ENCODE measurements around the gene NFKB2.

Gene NFKB2

DNA sequence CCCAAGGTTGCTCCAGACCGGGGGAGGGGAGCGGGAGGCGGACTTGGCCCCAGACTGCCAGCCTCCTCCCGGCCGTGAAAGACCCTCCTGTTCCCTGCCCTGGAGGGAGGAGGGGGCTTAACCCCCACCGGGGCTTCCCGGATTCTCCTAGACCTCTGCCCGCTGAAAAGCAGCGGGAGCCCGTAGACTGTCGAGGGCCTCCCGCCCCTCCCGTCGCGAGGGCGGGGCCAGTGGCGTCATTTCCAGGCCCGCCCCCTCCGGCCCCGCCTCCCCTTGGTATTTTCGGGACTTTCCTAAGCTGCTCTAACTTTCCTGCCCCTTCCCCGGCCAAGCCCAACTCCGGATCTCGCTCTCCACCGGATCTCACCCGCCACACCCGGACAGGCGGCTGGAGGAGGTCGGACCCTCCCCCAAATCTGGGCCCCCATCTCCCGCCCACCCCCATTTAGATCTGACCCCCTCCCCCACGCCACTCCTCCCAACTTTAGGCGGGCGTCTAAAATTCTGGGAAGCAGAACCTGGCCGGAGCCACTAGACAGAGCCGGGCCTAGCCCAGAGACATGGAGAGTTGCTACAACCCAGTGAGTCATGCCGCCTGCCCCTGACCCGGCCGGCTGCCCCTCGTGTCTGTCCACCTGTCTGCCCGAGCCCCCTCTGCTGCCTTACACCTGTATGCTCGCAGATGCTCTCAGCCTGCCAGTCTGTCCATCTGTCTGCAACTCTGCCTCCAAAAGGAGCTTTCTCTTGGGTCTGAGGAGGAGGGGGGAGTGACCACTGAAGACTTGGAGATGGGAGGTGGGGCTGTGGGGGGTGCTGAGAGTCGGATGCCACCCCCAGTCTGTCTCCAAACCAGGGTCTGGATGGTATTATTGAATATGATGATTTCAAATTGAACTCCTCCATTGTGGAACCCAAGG, at the start of gene NFKB2:
NFKB2 (plus strand) TSS at position 306 of the 917 bp plus-strand sequence; CDS start at position 561, 255 bp downstream.
- DNase-seq = peak; percentile 87

DNA sequence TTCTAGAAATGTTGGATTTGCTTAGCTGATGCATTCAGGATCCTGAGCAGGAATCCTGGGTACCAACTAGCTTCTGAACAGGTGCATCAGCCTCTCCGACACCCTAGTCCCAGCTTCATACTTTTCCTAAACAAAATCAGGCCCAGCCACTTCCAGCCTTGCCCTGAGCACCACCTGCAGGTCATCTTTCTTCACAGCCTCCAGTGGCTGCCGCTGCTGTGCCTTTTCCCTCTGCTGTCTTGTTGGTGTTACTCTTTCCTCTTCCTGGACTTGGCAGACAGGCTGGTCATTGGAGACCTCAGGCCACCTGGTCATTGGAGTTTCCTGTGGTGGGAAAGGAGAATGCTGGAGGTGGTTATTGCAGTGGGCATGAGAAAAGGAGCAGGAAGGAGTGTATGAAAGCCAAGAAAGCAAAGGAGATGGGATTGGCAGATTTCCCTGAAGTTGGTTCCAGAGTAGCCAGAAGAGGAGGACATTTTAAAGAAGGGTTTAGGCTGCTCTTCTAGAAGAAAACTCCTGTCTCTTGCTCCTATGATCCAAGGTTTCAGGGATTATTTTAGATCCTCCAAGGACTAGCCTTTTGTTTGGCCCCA, 48.2 kb upstream of the NFKB2 start:
- peak; percentile 68 for DNase-seq

DNA sequence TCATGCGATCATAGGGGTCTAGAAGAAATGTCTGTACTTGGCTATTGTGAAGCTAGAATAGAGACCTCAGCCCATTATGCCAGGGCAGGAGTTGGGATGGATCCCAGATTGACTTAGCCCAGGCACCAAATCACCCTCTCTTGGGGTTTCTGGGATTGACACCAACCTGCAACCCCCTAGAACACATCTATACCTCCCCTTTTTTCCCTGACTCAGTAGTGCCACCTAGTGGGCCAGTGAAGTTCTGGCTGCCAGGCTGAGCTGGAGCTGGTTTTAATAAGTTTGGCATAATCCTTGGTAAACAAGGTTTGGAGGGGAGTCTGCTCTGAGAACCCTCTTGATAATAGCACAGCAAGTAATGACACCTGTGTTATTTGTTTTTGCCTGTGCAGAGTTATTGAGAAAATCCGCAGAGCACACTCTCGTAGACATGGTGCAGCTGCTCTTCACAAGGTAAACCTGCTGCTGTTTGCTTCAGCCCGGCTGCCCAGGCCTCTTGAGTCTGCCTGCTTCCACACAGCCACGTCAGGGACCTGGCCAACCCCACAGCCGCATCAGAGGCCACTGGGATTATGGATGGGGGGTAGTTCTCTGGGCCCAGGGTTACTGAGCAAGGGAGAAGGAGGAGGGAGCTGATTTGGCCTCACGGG, 43.3 kb upstream of the NFKB2 start:
- DNase-seq = peak; percentile 17

DNA sequence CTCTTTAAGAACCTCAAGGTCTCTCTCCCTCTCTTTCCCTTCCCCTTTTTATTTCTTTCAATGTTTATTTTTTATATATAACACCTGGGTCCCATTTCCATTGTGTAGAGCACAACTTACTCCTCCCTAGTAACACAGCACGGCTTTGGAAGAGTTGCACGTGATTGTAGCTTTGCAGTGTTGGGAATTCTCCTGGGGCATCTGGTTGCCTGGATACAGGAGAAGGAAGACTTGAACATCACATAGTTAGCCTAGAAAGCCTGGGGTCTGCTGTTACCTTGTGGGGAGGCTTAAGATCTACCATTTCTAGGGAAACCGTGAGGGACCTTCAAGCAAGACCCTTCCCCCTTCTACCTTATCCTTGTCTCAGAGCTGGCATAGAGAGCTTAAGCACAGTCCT, 41.1 kb upstream of the NFKB2 start:
- DNase-seq = no peak

DNA sequence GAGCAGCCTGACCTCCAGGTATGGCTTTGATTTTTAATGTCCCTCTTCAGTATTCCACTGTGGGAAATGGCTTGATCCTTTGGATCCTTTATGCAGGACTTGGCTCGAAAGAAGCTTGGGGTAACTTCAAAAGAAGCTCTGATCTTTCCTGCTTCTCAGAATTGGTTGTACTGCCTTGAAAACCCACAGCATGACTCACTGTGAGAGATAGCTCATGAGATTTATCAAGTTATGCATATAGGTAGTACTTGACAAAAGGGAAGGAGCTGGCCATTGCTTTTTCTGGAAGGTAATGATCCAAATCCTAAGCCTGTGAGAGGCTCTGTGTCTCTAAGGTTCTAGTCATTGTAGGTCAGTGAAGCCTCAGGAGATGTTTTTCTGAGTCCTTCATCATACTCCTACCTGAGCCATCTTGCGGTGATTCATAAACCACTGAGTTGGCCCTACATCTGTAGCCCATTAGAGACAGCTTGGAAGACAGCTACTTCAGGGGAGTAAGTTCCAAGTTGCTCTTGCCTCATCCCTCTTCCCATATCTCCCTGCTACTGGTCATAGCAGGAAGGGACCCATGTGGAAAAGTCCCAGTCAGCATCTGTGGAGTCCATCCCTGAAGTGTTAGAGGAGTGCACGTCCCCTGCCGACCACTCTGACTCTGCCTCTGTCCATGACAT, 36.7 kb upstream of the NFKB2 start:
- DNase-seq = no peak

DNA sequence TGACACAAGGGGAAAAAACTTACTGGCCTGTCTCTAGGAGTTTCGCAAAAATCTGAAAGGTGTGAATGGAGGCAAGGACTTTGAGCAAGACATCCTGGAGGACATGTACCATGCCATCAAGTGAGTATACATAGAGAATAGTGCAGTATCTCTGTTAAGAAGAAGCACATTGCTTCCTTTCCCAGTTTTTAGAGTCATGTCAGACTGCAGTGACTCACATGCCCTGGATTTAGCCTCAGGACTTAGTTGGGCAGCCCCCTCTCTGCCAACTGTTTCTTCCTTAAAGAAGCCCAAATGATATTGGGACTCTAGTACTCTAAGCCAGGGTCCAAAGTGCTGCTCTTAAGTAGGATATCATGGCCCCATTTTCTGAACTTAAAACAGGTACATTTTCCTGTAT, 28.1 kb upstream of the NFKB2 start:
- DNase-seq = no peak

DNA sequence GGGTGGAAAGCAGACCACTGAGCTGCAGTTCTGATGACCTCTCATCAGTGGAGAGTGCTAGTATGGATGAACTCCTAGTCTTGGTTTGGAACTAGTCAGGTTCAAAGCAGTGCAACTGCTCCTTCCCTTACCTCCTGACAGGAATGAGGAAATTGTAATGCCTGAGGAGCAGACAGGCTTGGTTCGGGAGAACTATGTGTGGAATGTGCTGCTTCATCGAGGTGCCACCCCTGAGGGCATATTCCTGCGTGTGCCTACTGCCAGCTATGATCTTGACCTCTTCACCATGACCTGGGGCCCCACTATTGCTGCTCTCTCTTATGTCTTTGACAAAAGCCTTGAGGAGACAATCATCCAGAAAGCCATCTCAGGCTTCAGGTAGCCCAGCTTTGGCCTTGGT, 27.4 kb upstream of the NFKB2 start:
- peak; percentile 39 for DNase-seq

DNA sequence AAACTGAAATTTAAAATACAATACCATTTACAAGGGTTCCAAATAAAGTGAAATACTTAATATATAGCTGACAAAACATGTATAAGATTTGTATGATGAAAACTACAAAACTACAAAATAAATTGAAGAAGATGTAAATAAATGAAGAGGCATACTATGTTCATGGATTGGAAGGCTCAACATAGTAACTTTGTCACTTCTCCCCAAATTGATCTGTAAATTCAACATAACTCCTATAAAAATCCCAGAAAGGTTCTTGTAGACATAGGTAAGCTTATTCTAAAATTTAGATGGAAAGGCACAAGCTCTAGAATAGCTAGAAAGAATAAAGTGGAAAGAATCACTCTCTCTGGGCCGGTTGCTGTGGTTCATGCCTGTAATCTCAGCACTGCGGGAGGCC, 24.2 kb upstream of the NFKB2 start:
- DNase-seq = no peak

DNA sequence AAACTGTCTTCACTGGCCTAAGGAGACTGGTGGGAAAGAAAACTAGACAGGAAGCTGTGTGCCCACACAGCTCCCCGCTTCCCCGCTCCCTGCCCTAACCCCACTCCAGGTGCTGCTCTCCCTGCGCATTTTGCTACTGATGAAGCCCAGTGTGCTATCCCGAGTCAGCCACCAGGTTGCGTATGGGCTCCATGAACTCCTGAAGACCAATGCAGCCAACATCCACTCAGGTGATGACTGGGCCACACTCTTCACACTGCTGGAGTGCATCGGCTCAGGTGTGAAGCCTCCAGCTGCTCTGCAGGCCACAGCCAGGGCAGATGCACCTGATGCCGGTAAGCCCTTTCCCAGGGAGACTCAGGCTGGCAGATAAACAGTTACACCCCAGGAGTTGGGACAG, 20.3 kb upstream of the NFKB2 start:
- DNase-seq = no peak

DNA sequence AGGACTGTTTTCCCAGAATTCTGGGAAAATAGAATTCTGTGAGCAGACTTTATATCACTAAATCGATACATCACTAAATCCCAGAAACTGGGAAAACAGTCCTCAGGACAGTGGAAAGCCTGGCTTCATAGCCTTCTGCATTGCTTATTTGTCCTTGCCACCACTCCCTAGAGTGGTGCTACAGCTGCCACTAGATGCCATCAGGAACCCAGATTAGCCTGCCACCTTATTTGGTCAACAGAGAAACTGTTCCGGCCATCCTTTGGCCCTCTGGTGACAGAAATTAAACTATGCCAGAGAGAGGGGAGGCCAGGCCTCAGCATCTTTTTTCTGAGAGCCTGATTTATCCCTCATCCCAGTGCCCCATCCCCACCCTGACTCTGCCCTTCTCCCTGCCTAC, 19.6 kb upstream of the NFKB2 start:
- no peak for DNase-seq

DNA sequence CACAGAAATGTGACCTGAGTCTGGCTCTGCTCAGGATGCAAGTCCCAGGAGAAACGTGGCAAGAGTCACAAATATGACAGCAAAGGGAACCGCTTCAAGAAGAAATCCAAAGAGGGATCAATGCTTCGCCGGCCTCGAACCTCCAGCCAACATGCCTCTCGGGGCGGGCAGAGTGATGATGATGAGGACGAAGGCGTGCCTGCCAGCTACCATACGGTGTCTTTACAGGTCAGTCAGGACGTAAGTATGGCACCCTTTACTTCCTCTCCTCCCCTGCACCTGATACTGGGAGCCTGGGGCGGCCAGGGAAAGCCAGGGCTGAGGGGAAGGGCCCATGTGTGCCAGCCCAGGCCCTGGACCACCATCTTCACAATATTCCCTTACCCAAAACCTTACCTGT, 18.6 kb upstream of the NFKB2 start:
- DNase-seq = no peak

DNA sequence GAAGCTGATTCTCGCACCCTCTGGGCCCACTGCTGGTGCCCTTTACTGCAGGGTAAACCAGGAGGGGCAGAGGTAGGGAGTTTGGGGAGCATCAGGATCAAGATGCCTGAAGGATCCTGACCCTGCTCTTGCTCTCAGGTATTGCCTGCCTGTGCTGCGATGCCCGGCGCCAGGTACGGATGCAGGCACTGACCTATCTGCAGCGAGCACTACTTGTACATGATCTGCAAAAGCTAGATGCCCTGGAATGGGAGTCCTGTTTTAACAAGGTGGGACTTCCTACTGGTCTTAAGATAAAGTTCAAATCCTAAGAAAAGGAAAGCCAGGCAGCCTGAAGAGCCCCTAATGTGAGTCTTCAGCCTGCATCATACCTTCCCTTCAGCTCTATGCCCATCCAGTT, 16.1 kb upstream of the NFKB2 start:
- no peak for DNase-seq

DNA sequence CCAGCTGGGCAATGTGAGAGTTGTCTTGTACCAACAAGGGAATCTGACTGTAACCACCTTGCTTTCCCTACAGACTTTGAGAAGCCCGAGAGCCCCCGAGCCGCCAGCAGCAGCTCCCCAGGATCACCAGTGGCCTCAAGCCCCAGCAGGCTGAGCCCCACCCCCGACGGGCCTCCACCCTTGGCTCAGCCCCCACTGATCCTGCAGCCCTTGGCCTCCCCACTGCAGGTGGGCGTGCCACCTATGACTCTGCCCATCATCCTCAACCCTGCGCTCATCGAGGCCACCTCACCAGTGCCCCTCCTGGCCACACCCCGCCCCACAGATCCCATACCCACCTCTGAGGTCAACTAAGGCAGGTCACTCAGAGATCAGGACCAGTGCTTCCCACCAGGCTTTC, 13.5 kb upstream of the NFKB2 start:
- DNase-seq = no peak

DNA sequence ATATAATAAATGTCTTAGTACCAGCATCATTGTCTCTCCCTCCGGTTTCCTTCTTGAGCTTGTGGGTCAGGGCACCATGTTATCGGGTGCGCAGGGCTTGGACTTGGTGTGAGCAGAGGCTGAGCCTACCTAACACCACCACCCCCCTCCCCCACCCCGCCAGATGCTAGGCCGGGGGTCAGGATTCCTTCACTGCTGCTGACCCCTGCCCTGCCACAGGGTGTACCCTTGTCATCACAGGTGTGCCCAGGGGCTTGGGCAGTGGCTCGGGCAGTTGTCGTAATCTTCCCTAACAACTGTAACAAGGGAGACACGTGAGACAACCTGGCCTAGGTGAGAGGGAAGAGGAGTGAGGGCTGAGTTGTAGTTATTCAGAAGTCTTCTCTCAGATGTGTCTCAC, 12.6 kb upstream of the NFKB2 start:
- no peak for DNase-seq

DNA sequence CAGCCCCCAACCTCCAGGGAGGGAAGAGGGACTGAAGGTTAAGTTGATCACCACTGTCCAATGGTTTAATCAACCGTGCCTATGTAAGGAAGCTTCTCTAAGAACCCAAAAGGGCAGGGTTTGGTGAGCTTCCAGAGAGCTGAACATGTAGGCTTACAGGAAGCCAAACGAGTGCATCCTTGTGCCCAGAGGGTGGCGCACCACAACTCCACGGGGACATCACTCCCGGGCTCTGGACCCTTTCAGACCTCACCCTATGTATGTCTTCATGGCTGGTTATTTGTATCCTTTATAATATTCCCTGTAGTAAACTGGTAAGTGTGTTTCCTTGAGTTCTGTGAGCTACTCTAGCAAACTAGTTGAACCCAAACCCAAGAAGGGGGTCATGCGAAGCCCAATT, 11.5 kb upstream of the NFKB2 start:
- no peak for DNase-seq

DNA sequence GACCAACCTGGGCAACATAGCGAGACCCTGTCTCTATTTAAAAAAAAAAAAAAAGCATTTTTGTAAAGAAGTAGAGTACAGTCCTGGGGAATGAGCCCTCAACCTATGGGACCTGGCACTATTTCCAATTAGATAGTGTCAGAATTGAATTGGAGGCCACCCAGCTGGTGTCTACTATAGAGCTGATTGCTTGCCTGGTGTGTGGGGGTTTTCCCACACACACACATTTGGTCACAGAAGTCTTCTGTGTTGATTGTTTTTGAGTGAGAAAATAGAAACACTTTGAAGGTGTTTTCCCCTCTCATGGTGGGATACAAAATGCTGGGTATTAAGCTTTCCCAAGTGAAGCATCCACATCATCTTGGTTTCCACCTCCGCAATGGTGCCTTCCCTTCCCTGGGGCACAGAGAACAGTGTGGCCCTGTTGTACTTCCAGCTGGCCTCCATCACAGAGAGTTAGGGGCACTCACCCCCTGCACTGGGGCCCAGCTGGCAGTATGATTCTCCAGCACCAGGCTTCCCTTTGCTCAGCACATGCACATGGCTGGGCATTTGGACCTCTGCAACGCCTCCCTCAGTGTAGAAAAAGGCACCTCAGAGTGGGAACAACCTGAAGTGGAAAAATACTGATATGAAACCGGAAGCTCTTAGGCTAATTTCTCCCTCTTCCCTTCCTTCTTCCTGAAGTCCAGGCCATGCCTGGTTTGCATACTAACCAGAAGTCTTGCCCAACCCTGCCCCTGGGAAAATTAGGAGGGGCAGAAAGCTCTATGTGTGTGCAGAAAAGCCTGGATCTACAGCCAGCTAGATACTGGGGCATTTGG, 10.7 kb upstream of the NFKB2 start:
- DNase-seq = no peak

DNA sequence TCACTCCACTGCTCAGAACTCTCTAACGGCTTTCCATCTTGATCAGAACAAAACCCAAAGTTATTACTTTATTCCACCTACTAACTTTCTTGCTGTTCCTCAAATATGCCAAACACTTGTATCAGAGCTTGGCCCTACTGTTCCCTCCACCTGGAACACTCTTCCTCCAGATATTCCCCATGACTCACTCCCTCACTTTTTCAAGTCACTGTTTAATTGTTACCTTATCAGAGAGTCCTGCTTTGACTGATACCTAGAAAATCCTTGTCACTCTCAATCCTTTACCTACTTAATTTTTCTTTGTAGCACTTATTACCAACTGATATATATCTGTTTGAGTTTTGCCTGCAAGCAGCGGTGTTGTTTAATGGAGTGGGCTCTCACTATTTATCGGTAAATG, 5.6 kb upstream of the NFKB2 start:
- no peak for DNase-seq

DNA sequence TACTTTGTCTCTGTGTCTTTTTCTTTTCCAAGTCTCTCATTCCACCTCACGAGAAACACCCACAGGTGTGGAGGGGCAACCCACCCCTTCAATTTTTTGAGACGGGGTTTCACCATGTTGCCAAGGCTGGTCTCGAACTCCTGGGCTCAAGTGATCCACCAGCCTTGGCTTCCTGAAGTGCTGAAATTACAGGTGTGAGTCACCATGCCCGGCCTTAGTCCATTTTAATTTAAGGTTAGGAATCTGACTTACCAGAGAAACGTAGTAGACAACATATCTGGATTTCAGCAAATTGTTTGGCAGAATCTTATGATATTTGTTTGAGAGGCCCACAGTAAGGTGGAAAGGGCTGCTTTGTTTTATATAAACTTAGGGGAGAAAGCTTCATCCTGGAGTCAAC, 3.2 kb upstream of the NFKB2 start:
- DNase-seq = no peak

DNA sequence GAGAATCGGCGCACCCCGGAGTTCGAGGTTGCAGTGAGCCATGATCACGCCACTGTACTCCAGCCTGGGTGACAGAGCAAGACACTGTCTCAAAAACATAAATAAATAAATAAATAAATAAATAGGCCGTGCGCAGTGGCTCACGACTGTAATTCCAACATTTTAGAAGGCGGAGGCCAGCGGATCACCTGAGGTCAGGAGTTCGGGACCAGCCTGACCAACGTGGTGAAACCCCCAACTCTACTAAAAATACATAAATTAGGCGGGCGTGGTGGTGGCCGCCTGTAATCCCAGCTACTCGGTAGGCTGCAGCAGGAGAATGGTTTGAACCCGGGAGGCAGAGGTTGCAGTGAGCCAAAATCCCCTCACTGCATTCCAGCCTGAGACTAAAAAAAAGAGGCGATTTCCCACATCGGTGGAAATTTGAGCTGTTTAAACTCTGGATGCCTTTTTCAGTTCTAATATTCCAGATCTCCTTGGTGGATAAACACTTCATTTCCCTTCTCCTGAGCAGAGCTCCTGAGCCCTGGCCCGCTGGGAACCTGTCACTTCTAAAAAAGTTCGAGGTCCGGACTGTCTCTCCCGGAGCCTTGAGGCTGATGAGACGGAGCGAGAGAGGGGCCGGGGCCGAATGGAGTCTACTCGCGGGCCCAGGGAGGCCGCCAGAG, 2.0 kb upstream of the NFKB2 start:
- no peak for DNase-seq

DNA sequence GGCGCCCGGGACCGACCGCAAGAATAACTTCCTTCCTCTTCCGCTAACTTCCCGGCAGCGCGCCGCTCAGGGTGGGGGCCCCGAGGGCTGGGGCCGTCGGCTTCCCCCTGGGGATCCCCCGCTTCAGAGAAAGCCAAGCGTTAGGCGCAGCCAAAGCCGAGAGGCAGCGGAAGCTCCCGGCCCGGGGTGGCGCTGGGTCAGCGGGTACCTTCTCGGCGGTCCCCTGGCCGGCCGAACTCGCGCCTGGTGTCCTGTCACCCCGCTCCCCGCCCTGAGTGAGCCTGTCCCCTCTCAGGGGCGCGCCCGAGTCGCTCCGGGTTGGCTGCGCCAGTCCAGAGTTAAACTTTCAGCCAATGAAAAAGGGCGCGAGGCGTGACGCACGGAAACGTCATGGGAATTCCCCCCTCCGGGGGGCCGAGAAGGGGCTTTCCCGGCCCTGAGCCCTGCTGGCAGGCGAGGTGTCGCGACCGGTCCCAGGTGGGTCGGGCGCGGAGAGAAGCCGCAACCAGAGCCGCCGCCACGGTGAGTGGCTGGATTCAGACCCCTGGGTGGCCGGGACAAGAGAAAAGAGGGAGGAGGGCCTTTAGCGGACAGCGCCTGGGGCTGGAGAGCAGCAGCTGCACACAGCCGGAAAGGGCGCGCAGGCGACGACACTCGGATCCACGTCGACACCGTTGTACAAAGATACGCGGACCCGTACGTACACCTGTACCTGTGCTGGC, 1.3 kb upstream of the NFKB2 start:
- DNase-seq = peak; percentile 88

DNA sequence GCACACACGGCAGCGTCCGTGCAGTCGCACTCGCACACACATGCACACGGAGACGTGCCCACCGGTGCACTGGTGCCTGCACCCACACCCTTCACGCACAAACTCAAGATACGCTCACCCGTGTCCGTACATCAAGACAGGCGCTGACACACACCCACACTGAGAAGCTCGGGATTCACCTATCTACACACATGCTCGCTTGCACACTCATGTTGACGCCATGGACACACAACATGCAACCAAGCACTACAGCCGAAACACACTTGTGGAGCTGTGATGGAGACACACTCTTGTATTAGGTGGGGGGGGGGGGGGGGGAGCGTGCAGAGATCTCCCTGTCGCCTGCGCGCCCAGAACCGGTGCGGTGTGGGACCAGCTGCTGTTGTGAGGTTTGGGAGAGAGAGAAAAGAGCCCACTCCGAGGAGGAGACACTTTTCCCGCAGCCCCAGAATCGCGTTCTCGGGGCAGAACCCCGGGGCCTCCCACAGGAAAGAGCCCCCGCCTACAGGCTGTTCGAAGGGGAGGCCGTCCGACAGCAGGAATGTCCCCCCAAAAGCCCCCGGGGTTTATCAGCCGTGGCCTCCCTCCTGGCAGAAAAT, 605 bp upstream of the NFKB2 start:
- peak; percentile 60 for DNase-seq

Measured in kidney glomerular epithelial cell (primary cell).